OCI-LY7 (cell line): ENCODE measurements around the gene CACNB1. TPM values are rescaled to one million over a fixed set of nuclear protein-coding genes. Genes with fewer than 3 reads are reported as not detected.

Experiments used
- BruUV-seq: library from RNA; stranded (reverse); fragments of 400-500 nt; replicated peaks from 2 replicates; lab custom pipeline; 2021; lab: Mats Ljungman, UMichigan
- CTCF ChIA-PET: fragments of 300-600 bp; sonication (Branson Sonifier 250); formaldehyde crosslinking; loops from one replicate; lab custom pipeline; 2022; ENCODE audit warnings: antibody characterized with exemption; ENCODE audit not compliant: unreplicated experiment; lab: Charles Lee
- POLR2A ChIA-PET: fragments of 300-600 bp; sonication (Branson Sonifier 250); formaldehyde crosslinking; loops from one replicate; lab custom pipeline; 2022; ENCODE audit warnings: antibody characterized with exemption; lab: Charles Lee
- DNase-seq: peaks from one replicate; pipeline ENCODE4 v3.0.0-alpha.2; 2015; ENCODE audit warnings: low spot score
- H2AFZ ChIP-seq: fragments of 200-600 bp; sonication (generic), shearing (Covaris generic); 2 replicates; pipeline ENCODE4 v1.6.1; 2014; ENCODE audit warnings: mild to moderate bottlenecking, antibody characterized with exemption, low read length, moderate library complexity
- H3K27ac ChIP-seq: fragments of 200-600 bp; sonication (generic); 2 replicates; pipeline ENCODE4 v1.5.1; 2014; ENCODE audit warnings: mixed run types, low read depth, mild to moderate bottlenecking, moderate library complexity, low read length, inconsistent platforms; ENCODE audit not compliant: poor library complexity, severe bottlenecking
- H3K36me3 ChIP-seq: fragments of 200-600 bp; sonication (generic); 2 replicates; pipeline ENCODE4 v1.6.1; 2014; ENCODE audit warnings: mild to moderate bottlenecking, antibody characterized with exemption, low read length, moderate library complexity, mixed read lengths; ENCODE audit not compliant: insufficient read depth
- H3K4me1 ChIP-seq: fragments of 200-600 bp; sonication (generic); 2 replicates; pipeline ENCODE4 v1.5.1; 2014; ENCODE audit warnings: mild to moderate bottlenecking, low read length; ENCODE audit not compliant: insufficient read depth, poor library complexity, severe bottlenecking
- H3K4me2 ChIP-seq: fragments of 200-600 bp; sonication (generic); 2 replicates; pipeline ENCODE4 v1.6.1; 2014; ENCODE audit warnings: mild to moderate bottlenecking, low read length
- H3K4me3 ChIP-seq: fragments of 200-600 bp; sonication (generic); 2 replicates; pipeline ENCODE4 v1.5.1; 2014; ENCODE audit warnings: mild to moderate bottlenecking, low read depth, low read length; ENCODE audit not compliant: poor library complexity, severe bottlenecking
- H3K79me2 ChIP-seq: fragments of 200-600 bp; sonication (generic); 2 replicates; pipeline ENCODE4 v1.6.1; 2016; ENCODE audit warnings: low read depth, mild to moderate bottlenecking, low read length, moderate library complexity, mixed read lengths; ENCODE audit not compliant: insufficient read depth
- H3K9me2 ChIP-seq: fragments of 200-600 bp; sonication (generic); 2 replicates; pipeline ENCODE4 v1.6.1; 2016; ENCODE audit warnings: mild to moderate bottlenecking, low read length, mixed read lengths; ENCODE audit not compliant: insufficient read depth
- H3K9me3 ChIP-seq: fragments of 200-600 bp; sonication (generic); 2 replicates; pipeline ENCODE4 v1.6.1; 2014; ENCODE audit warnings: mild to moderate bottlenecking, mixed run types, low read length, mixed read lengths
- H4K20me1 ChIP-seq: fragments of 200-600 bp; sonication (generic); 2 replicates; pipeline ENCODE4 v1.6.1; 2014; ENCODE audit warnings: mild to moderate bottlenecking, antibody characterized with exemption, low read length, moderate library complexity, mixed read lengths; ENCODE audit not compliant: insufficient read depth
- EZH2phosphoT487 ChIP-seq: fragments of 200-600 bp; sonication (generic); IDR thresholded peaks from 2 replicates; pipeline ENCODE4 v1.6.1; 2018; ENCODE audit warnings: low read depth, borderline replicate concordance, mild to moderate bottlenecking, mixed run types, antibody characterized with exemption, low read length, moderate library complexity, mixed read lengths
- intact Hi-C: fragments of 100-400 bp; cut with micrococcal nuclease; formaldehyde crosslinking; loops from one replicate; pipeline ENCODE4 v1.10.0; 2022; ENCODE audit not compliant: unreplicated experiment
- total RNA-seq, 2 experiments: library from RNA; depleted of rRNA in 1 of 2; stranded (reverse); fragments of >200 nt in 1 of 2; shearing (Covaris generic) in 1 of 2; gene quantifications; 2 replicates each; pipeline ENCODE4 v1.2.3, GENCODE V29; 2014 to 2022
- TF ChIP-seq, protein P1 (sequence below): fragments of 200-600 bp; sonication (generic); conservative IDR thresholded peaks from 2 replicates; pipeline ENCODE4 v1.5.1; 2014; ENCODE audit warnings: mild to moderate bottlenecking, antibody characterized with exemption, low read length, moderate library complexity, mixed read lengths

The CACNB1 gene
- total RNA-seq, 2 experiments from 2014 or later = 23.7 to 30.9 TPM

GRCh38 chr17:39208136-39208535, 10.7 kb upstream of the CACNB1 start:
- H3K4me2 ChIP-seq = peak overlapping the region; percentile 82
- H2AFZ ChIP-seq = peak overlapping the region; percentile 72; the same call in 1 of the 2 replicates
- ChIA-PET POLR2A (interaction anchor here (0.6 to 4.2 kb wide), 4 partner anchors 23 to 225 kb away, joined by 3 to 23 read pairs (median 18); no protein-coding TSS in a partner anchor), CTCF (interaction anchor here (0.9 to 5.3 kb wide), 5 partner anchors 23 to 44 kb away, joined by 3 to 45 read pairs (median 23); no protein-coding TSS in a partner anchor)
- H3K4me1 ChIP-seq = peaks cover 64% of the 10 kb centered on the region
- no peaks in the 10 kb centered on the region for H3K79me2 ChIP-seq
- BruUV-seq = no TSS peak
- peak overlapping the region; percentile 51 for H3K4me3 ChIP-seq
- H3K27ac ChIP-seq = peak overlapping the region; percentile 93
- intact Hi-C loops = loop anchor here (5.0 kb wide), 1 partner anchor 339 kb away; no protein-coding TSS in a partner anchor
- H4K20me1 ChIP-seq = 0 out of 2 replicates have a peak, but pooled peaks cover 4% of the 10 kb centered on the region
- TF ChIP-seq, protein P1, sequence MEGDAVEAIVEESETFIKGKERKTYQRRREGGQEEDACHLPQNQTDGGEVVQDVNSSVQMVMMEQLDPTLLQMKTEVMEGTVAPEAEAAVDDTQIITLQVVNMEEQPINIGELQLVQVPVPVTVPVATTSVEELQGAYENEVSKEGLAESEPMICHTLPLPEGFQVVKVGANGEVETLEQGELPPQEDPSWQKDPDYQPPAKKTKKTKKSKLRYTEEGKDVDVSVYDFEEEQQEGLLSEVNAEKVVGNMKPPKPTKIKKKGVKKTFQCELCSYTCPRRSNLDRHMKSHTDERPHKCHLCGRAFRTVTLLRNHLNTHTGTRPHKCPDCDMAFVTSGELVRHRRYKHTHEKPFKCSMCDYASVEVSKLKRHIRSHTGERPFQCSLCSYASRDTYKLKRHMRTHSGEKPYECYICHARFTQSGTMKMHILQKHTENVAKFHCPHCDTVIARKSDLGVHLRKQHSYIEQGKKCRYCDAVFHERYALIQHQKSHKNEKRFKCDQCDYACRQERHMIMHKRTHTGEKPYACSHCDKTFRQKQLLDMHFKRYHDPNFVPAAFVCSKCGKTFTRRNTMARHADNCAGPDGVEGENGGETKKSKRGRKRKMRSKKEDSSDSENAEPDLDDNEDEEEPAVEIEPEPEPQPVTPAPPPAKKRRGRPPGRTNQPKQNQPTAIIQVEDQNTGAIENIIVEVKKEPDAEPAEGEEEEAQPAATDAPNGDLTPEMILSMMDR = no peak
- TF ChIP-seq EZH2phosphoT487 = no peak
- peaks cover 26% of the 10 kb centered on the region for H3K36me3 ChIP-seq
- no peaks in the 10 kb centered on the region for H3K9me3 ChIP-seq
- peak; percentile 78 for DNase-seq
- no peaks in the 10 kb centered on the region for H3K9me2 ChIP-seq

- H2AFZ ChIP-seq = no peak overlapping the region
- no peaks in the 10 kb centered on the region for H3K9me2 ChIP-seq
- peaks cover 68% of the 10 kb centered on the region for H3K4me1 ChIP-seq
- H3K9me3 ChIP-seq = no peaks in the 10 kb centered on the region
- POLR2A ChIA-PET = interaction anchor here (0.7 kb wide), 1 partner anchor 221 kb away, joined by 5 read pairs; no protein-coding TSS in a partner anchor
- no peak for TF ChIP-seq EZH2phosphoT487
- TF ChIP-seq, protein P1 = no peak
- H3K4me3 ChIP-seq = no peak overlapping the region
- H3K4me2 ChIP-seq = no peak overlapping the region
- peak overlapping the region; percentile 32 for H3K27ac ChIP-seq
- no TSS peak for BruUV-seq
- CTCF ChIA-PET = interaction anchor here (0.7 to 5.3 kb wide), 2 partner anchors 33 to 52 kb away, joined by 3 to 45 read pairs; no protein-coding TSS in a partner anchor
- H3K79me2 ChIP-seq = peaks cover 29% of the 10 kb centered on the region
- peaks cover 56% of the 10 kb centered on the region for H3K36me3 ChIP-seq
- intact Hi-C loops = loop anchor here (5.0 kb wide), 1 partner anchor 342 kb away; no protein-coding TSS in a partner anchor
- no peak for DNase-seq
- H4K20me1 ChIP-seq = peaks cover 24% of the 10 kb centered on the region
These were observed 7.7 kb upstream of the CACNB1 start for GRCh38 chr17:39205112-39205526.

GRCh38 chr17:39204245-39204644, 6.8 kb upstream of the CACNB1 start:
- Histone ChIP-seq H3K4me3 (no peak overlapping the region), H3K36me3 (peaks cover 56% of the 10 kb centered on the region), H3K79me2 (peaks cover 31% of the 10 kb centered on the region), H3K4me2 (0 out of 2 replicates have a peak overlapping the region, but pooled peaks have one; percentile 22), H3K9me2 (no peaks in the 10 kb centered on the region), H3K9me3 (no peaks in the 10 kb centered on the region), H3K27ac (peak overlapping the region; percentile 32), H2AFZ (no peak overlapping the region), H3K4me1 (peaks cover 63% of the 10 kb centered on the region), H4K20me1 (peaks cover 24% of the 10 kb centered on the region)
- intact Hi-C loops = no loop called here
- DNase-seq = no peak
- BruUV-seq = TSS peak; percentile 18
- ChIA-PET POLR2A (no interaction called here), CTCF (interaction anchor here (0.8 kb wide), 1 partner anchor 40 kb away, joined by 3 read pairs; no protein-coding TSS in a partner anchor)
- TF ChIP-seq, protein P1 = no peak
- TF ChIP-seq EZH2phosphoT487 = no peak
